HepG2 (cell line): Measurements from ENCODE around the gene GALR2. TPM values are rescaled to one million over a fixed set of nuclear protein-coding genes. Genes with fewer than 3 reads are reported as not detected.

ENCODE experiments used
- HOXD1 ChIP-seq: sonication (generic); formaldehyde crosslinking; IDR thresholded peaks from 2 replicates; pipeline ENCODE4 v1.5.0; 2020; ENCODE audit warnings: missing genetic modification reagents
- JUNB ChIP-seq: sonication (generic); formaldehyde crosslinking; IDR thresholded peaks from 2 replicates; pipeline ENCODE4 v1.8.0; 2022; ENCODE audit warnings: missing genetic modification reagents, mild to moderate bottlenecking, borderline replicate concordance
- NR3C1 ChIP-seq: sonication (generic); formaldehyde crosslinking; IDR thresholded peaks from 2 replicates; pipeline ENCODE4 v1.4.0; 2020; ENCODE audit warnings: missing genetic modification reagents
- PHF5A ChIP-seq: IDR thresholded peaks from one replicate; pipeline ENCODE4 v1.6.1; 2018; ENCODE audit warnings: low read depth, missing genetic modification reagents; ENCODE audit not compliant: unreplicated experiment
- ZKSCAN8 ChIP-seq: IDR thresholded peaks from 2 replicates; pipeline ENCODE4 v1.6.1; 2016; ENCODE audit warnings: borderline replicate concordance, missing genetic modification reagents, missing compliant biosample characterization
- ZMAT3 ChIP-seq: sonication (generic); formaldehyde crosslinking; conservative IDR thresholded peaks from 2 replicates; pipeline ENCODE4 v1.7.0; 2021; ENCODE audit warnings: missing genetic modification reagents
- ZNF17 ChIP-seq: sonication (generic); formaldehyde crosslinking; IDR thresholded peaks from 2 replicates; pipeline ENCODE4 v1.5.0; 2020; ENCODE audit warnings: mild to moderate bottlenecking, missing genetic modification reagents
- ZNF530 ChIP-seq: sonication (generic); formaldehyde crosslinking; IDR thresholded peaks from 2 replicates; pipeline ENCODE4 v1.5.0; 2020; ENCODE audit warnings: low read depth, mild to moderate bottlenecking, missing genetic modification reagents
- ZNF644 ChIP-seq: IDR thresholded peaks from 2 replicates; pipeline ENCODE4 v1.6.1; 2016; ENCODE audit warnings: low read depth
- ZNF75D ChIP-seq: sonication (generic); formaldehyde crosslinking; IDR thresholded peaks from 2 replicates; pipeline ENCODE4 v1.8.1; 2023; ENCODE audit warnings: missing genetic modification reagents, mild to moderate bottlenecking, borderline replicate concordance
- ZSCAN12 ChIP-seq: sonication (generic); formaldehyde crosslinking; IDR thresholded peaks from 2 replicates; pipeline ENCODE4 v1.9.0; 2021; ENCODE audit warnings: mild to moderate bottlenecking, missing genetic modification reagents
- polyA plus RNA-seq, 8 experiments: library from polyadenylated mRNA; depleted of rRNA in 3 of 8; stranded (reverse) in 7 of 8; unstranded in 1 of 8; fragments of >200 nt; fragmentation: Illumina TruSeq in 4 of 8; extraction: Trizol in 4 of 8; gene quantifications; 2 replicates each; pipeline versions ENCODE4 v1.2.1 to v1.2.3, GENCODE V29; 2011 to 2016; ENCODE audit warnings: low read depth in 4 of 8, missing spikeins in 1 of 8, mixed read lengths in 1 of 8; ENCODE audit not compliant: insufficient read depth in 1 of 8
- total RNA-seq, 5 experiments: library from RNA; depleted of rRNA; stranded (reverse); fragments of >200 nt; fragmentation: Illumina TruSeq; extraction: Trizol; gene quantifications; 2 replicates each; pipeline ENCODE4 v1.2.3, GENCODE V29; 2016; ENCODE audit warnings: low read depth in 1 of 5
- TF ChIP-seq, protein P1 (sequence below): sonication (generic); formaldehyde crosslinking; IDR thresholded peaks from 2 replicates; pipeline ENCODE4 v1.5.1; 2020; ENCODE audit warnings: mild to moderate bottlenecking, missing genetic modification reagents, moderate library complexity
- TF ChIP-seq, protein P2 (sequence below): sonication (generic); formaldehyde crosslinking; IDR thresholded peaks from 2 replicates; pipeline ENCODE4 v1.9.0; 2022; ENCODE audit warnings: missing genetic modification reagents, mild to moderate bottlenecking, borderline replicate concordance
- TF ChIP-seq, protein P3 (sequence below): sonication (generic); formaldehyde crosslinking; IDR thresholded peaks from 2 replicates; pipeline ENCODE4 v1.4.0; 2020; ENCODE audit warnings: missing genetic modification reagents
- TF ChIP-seq, protein P4 (sequence below): sonication (generic); formaldehyde crosslinking; IDR thresholded peaks from 2 replicates; pipeline ENCODE4 v1.4.0; 2020; ENCODE audit warnings: mild to moderate bottlenecking, missing genetic modification reagents
- TF ChIP-seq, protein P5 (sequence below): sonication (generic); formaldehyde crosslinking; conservative IDR thresholded peaks from 2 replicates; pipeline ENCODE4 v1.4.0; 2020; ENCODE audit warnings: missing genetic modification reagents

The GALR2 gene
- total and polyA plus RNA-seq, 2 of the 13 experiments (the other 11 are each of a cell fraction or from before 2014, with no cell fraction given), result 0.48 to 0.58 TPM

DNA sequence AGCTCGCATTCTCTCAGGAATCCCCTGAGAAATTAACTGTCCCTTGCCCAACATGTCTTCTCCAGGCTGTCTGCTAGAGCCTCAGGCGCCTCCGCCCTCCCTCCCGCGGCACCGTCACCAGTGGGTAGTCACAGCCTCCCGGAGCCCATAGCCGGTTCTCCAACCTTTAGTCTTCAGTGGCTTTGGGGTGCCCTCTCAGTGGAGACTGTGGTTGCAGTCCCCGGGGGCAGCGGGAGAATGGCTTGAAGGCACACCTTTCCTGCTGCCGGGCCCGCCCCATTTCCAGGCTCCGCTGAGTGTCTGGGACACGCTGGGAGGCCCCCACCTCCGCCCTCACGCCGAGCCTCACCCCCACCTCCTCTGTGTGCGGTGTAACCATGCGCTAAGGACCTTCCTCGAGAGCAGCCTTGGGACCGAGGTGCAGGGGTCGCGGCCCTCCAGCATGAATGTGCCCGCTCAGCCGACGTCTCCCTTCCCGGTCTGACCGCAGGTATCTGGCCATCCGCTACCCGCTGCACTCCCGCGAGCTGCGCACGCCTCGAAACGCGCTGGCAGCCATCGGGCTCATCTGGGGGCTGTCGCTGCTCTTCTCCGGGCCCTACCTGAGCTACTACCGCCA, 1.7 kb downstream of the GALR2 start (continued):
- TF ChIP-seq, protein P1, sequence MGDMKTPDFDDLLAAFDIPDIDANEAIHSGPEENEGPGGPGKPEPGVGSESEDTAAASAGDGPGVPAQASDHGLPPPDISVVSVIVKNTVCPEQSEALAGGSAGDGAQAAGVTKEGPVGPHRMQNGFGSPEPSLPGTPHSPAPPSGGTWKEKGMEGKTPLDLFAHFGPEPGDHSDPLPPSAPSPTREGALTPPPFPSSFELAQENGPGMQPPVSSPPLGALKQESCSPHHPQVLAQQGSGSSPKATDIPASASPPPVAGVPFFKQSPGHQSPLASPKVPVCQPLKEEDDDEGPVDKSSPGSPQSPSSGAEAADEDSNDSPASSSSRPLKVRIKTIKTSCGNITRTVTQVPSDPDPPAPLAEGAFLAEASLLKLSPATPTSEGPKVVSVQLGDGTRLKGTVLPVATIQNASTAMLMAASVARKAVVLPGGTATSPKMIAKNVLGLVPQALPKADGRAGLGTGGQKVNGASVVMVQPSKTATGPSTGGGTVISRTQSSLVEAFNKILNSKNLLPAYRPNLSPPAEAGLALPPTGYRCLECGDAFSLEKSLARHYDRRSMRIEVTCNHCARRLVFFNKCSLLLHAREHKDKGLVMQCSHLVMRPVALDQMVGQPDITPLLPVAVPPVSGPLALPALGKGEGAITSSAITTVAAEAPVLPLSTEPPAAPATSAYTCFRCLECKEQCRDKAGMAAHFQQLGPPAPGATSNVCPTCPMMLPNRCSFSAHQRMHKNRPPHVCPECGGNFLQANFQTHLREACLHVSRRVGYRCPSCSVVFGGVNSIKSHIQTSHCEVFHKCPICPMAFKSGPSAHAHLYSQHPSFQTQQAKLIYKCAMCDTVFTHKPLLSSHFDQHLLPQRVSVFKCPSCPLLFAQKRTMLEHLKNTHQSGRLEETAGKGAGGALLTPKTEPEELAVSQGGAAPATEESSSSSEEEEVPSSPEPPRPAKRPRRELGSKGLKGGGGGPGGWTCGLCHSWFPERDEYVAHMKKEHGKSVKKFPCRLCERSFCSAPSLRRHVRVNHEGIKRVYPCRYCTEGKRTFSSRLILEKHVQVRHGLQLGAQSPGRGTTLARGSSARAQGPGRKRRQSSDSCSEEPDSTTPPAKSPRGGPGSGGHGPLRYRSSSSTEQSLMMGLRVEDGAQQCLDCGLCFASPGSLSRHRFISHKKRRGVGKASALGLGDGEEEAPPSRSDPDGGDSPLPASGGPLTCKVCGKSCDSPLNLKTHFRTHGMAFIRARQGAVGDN (CRISPR knock-in tag), result peak; percentile 26; the same call in 1 of the 2 replicates
- TF ChIP-seq, protein P2, sequence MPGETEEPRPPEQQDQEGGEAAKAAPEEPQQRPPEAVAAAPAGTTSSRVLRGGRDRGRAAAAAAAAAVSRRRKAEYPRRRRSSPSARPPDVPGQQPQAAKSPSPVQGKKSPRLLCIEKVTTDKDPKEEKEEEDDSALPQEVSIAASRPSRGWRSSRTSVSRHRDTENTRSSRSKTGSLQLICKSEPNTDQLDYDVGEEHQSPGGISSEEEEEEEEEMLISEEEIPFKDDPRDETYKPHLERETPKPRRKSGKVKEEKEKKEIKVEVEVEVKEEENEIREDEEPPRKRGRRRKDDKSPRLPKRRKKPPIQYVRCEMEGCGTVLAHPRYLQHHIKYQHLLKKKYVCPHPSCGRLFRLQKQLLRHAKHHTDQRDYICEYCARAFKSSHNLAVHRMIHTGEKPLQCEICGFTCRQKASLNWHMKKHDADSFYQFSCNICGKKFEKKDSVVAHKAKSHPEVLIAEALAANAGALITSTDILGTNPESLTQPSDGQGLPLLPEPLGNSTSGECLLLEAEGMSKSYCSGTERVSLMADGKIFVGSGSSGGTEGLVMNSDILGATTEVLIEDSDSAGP, result no peak
- TF ChIP-seq ZMAT3 (no peak), NR3C1 (CRISPR knock-in tag) (no peak), ZKSCAN8 (no peak), HOXD1 (CRISPR knock-in tag) (no peak), ZSCAN12 (no peak), ZNF530 (CRISPR knock-in tag) (no peak), ZNF75D (CRISPR knock-in tag) (no peak), ZNF17 (CRISPR knock-in tag) (no peak), JUNB (CRISPR knock-in tag) (no peak), ZNF644 (CRISPR knock-in tag) (no peak), PHF5A (CRISPR knock-in tag) (no peak)
- TF ChIP-seq, protein P3, sequence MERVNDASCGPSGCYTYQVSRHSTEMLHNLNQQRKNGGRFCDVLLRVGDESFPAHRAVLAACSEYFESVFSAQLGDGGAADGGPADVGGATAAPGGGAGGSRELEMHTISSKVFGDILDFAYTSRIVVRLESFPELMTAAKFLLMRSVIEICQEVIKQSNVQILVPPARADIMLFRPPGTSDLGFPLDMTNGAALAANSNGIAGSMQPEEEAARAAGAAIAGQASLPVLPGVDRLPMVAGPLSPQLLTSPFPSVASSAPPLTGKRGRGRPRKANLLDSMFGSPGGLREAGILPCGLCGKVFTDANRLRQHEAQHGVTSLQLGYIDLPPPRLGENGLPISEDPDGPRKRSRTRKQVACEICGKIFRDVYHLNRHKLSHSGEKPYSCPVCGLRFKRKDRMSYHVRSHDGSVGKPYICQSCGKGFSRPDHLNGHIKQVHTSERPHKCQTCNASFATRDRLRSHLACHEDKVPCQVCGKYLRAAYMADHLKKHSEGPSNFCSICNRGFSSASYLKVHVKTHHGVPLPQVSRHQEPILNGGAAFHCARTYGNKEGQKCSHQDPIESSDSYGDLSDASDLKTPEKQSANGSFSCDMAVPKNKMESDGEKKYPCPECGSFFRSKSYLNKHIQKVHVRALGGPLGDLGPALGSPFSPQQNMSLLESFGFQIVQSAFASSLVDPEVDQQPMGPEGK (CRISPR knock-in tag), result peak; percentile 13; the same call in 1 of the 2 replicates
- TF ChIP-seq, protein P4, sequence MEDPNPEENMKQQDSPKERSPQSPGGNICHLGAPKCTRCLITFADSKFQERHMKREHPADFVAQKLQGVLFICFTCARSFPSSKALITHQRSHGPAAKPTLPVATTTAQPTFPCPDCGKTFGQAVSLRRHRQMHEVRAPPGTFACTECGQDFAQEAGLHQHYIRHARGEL (CRISPR knock-in tag), result 0 out of 2 replicates have a peak, but pooled peaks have one; percentile 29
- TF ChIP-seq, protein P5, sequence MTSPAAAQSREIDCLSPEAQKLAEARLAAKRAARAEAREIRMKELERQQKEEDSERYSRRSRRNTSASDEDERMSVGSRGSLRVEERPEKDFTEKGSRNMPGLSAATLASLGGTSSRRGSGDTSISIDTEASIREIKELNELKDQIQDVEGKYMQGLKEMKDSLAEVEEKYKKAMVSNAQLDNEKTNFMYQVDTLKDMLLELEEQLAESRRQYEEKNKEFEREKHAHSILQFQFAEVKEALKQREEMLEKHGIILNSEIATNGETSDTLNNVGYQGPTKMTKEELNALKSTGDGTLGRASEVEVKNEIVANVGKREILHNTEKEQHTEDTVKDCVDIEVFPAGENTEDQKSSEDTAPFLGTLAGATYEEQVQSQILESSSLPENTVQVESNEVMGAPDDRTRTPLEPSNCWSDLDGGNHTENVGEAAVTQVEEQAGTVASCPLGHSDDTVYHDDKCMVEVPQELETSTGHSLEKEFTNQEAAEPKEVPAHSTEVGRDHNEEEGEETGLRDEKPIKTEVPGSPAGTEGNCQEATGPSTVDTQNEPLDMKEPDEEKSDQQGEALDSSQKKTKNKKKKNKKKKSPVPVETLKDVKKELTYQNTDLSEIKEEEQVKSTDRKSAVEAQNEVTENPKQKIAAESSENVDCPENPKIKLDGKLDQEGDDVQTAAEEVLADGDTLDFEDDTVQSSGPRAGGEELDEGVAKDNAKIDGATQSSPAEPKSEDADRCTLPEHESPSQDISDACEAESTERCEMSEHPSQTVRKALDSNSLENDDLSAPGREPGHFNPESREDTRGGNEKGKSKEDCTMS, result no peak
